ENCODE results near the gene AUTS2.

The AUTS2 gene

DNA sequence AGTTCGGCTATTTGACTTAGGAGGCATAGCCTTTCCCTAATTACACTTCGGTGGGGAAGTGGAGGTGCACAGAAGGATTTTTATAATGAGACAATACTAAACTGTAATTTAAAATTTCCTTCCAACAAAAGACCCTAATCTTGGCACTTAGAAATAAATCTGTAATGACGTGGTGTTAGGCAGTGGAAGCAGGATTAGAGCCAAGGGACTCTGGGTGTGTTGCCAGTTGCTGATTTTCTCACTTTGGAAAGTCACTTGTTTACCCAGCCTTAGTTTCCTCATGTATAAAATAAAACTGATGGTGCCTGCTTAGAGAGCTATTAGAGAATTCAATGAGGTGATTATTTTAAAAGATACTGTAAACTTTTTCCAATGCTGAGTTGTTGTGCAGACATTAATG lies 287.2 kb downstream of the AUTS2 start:
- DNase-seq = no peak
- Mint-ChIP-seq H3K27me3 (ENCODE audit: low read depth, poor library complexity) (no peaks in the 10 kb centered on the region), H3K4me1 (peaks cover 49% of the 10 kb centered on the region), H3K9me3 (no peaks in the 10 kb centered on the region), H3K27ac (no peak overlapping the region), H3K36me3 (ENCODE audit: low read depth) (peaks cover 4% of the 10 kb centered on the region), H3K4me3 (no peak overlapping the region)
- TF ChIP-seq, protein P1, sequence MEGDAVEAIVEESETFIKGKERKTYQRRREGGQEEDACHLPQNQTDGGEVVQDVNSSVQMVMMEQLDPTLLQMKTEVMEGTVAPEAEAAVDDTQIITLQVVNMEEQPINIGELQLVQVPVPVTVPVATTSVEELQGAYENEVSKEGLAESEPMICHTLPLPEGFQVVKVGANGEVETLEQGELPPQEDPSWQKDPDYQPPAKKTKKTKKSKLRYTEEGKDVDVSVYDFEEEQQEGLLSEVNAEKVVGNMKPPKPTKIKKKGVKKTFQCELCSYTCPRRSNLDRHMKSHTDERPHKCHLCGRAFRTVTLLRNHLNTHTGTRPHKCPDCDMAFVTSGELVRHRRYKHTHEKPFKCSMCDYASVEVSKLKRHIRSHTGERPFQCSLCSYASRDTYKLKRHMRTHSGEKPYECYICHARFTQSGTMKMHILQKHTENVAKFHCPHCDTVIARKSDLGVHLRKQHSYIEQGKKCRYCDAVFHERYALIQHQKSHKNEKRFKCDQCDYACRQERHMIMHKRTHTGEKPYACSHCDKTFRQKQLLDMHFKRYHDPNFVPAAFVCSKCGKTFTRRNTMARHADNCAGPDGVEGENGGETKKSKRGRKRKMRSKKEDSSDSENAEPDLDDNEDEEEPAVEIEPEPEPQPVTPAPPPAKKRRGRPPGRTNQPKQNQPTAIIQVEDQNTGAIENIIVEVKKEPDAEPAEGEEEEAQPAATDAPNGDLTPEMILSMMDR (IDR thresholded peaks at IDR 0.05) = no peak

DNA sequence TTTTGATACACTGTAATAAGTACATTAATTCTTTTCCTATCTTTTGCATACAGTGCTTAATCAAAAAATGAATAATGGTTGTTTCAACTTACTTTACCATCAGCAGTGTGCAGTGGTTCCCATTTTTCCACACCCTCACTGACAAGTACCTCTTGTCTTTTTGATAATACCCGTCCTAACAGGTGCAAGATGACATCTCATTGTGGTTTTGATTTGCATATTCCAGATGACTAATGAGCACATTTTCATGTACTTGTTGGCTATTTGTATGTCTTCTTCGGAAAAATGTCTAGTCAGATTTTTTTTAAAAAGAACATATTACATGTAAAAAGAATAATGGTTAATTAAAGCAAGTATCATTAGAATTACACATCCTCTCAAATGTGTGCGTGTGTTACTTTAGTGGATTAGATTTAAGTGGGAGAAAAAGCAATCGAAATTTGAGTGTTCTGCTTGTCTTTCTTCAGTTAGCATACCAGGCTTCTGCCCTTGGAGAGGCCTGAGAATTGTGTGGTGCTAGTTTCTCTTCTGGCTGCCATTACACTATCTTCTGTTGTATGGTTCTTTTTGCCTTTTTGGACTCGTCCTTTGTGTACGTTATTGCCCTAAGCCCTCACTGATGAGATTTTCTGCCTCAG lies 291.2 kb downstream of the AUTS2 start:
- Mint-ChIP-seq H3K27me3 (ENCODE audit: low read depth, poor library complexity) (no peaks in the 10 kb centered on the region), H3K36me3 (ENCODE audit: low read depth) (peaks cover 4% of the 10 kb centered on the region), H3K4me3 (no peak overlapping the region), H3K4me1 (peaks cover 50% of the 10 kb centered on the region), H3K27ac (peak overlapping the region; percentile 34), H3K9me3 (no peaks in the 10 kb centered on the region)
- DNase-seq = no peak
- TF ChIP-seq, protein P1 (IDR thresholded peaks at IDR 0.05) = no peak

DNA sequence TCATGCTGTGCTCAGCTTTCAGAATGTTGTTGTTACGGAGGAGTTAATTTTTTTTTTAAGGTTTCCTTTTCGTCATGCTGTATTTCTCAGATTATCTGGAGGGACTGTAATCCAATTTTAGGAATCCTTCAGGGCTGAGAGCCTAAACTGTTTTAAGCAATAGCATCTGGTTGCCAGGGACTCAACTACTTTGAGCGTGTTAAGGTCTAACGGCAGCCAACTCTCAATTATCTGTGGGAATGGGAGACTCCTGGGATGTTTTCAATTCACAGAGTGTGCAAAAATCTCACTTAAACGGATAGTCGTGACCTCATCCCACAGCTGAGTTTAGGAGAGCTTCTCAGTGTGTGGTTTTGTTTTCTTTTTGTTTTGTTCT lies 291.7 kb downstream of the AUTS2 start:
- H3K27me3 Mint-ChIP-seq (ENCODE audit: low read depth, poor library complexity) = no peaks in the 10 kb centered on the region
- TF ChIP-seq, protein P1 (IDR thresholded peaks at IDR 0.05) = no peak
- H3K27ac Mint-ChIP-seq = peak overlapping the region; percentile 34
- peaks cover 4% of the 10 kb centered on the region for H3K36me3 Mint-ChIP-seq (ENCODE audit: low read depth)
- H3K9me3 Mint-ChIP-seq = no peaks in the 10 kb centered on the region
- peaks cover 45% of the 10 kb centered on the region for H3K4me1 Mint-ChIP-seq
- H3K4me3 Mint-ChIP-seq = no peak overlapping the region
- no peak for DNase-seq

DNA sequence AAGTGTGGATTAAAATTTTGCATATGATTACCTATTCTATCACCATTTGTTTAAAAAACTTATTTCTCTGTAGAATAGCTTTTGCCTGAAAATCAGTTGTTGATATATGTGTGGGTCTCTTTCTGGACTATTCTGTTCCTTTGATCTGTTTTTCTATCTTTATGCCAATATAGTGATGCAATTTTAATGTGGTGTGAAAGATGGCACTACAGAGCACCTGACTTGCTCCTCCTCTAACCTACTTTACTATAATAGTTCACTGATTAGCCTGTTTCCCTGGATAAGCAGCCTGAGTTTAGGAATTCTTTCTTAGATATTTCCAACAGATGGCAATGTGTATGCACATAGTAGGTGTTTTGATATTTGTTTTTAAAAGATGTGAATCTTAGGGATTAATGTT lies 294.5 kb downstream of the AUTS2 start:
- H3K4me1 Mint-ChIP-seq = peaks cover 36% of the 10 kb centered on the region
- H3K36me3 Mint-ChIP-seq (ENCODE audit: low read depth) = peaks cover 3% of the 10 kb centered on the region
- no peaks in the 10 kb centered on the region for H3K9me3 Mint-ChIP-seq
- no peak for DNase-seq
- no peaks in the 10 kb centered on the region for H3K27me3 Mint-ChIP-seq (ENCODE audit: low read depth, poor library complexity)
- H3K4me3 Mint-ChIP-seq = no peak overlapping the region
- no peak overlapping the region for H3K27ac Mint-ChIP-seq
- TF ChIP-seq, protein P1 (IDR thresholded peaks at IDR 0.05) = no peak

DNA sequence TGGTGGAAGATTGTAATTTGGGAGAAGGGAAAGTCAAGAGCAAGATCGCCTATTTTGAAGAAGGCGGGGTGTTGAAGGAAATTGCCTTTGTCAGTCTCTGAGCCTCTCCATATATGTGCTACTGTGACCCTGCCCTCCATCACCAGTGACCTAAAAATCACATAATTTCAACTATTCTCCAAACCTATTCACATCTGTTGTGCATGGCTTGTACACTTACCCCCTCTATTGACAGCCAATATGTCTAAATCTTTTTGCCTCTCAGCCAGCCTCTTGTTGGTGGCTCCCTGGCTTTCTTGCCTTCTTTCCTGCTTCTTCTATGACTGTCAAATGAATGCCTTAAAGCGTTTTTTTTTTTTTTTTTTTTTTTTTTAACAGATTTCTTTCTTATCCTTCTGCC lies 295.6 kb downstream of the AUTS2 start:
- Mint-ChIP-seq H3K36me3 (ENCODE audit: low read depth) (peaks cover 3% of the 10 kb centered on the region), H3K4me3 (no peak overlapping the region), H3K4me1 (peaks cover 36% of the 10 kb centered on the region), H3K27ac (no peak overlapping the region), H3K9me3 (no peaks in the 10 kb centered on the region), H3K27me3 (ENCODE audit: low read depth, poor library complexity) (no peaks in the 10 kb centered on the region)
- TF ChIP-seq, protein P1 (IDR thresholded peaks at IDR 0.05) = no peak
- no peak for DNase-seq

DNA sequence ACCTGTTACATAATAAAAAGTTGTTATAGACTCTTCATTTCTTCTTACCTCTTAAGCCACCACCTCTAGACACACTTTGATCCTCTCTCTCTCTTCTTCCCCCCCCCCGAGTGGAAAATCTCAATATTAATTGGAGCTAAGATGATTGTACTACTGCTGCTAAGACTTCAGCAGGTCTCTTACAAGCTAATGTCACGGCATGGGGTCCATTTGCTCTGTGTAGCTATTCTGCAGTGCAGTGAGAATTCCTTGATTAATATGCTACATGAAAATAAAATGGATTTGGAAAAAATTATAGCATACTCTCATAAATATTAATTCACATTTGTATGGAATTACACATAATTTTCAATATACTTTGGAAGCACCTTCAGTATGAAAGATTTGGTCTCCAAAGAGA lies 297.2 kb downstream of the AUTS2 start:
- Mint-ChIP-seq H3K9me3 (no peaks in the 10 kb centered on the region), H3K27me3 (ENCODE audit: low read depth, poor library complexity) (no peaks in the 10 kb centered on the region), H3K4me1 (peaks cover 23% of the 10 kb centered on the region), H3K4me3 (no peak overlapping the region), H3K36me3 (ENCODE audit: low read depth) (peaks cover 18% of the 10 kb centered on the region), H3K27ac (no peak overlapping the region)
- DNase-seq = no peak
- TF ChIP-seq, protein P1 (IDR thresholded peaks at IDR 0.05) = no peak
